OCI-LY3 (cell line): ENCODE data around the gene WDR37.

Source experiments
- H2AFZ ChIP-seq: fragments of 200-600, 300-600 bp; shearing (Covaris generic); 2 replicates; pipeline ENCODE4 v1.6.0; 2014; ENCODE audit warnings: antibody characterized with exemption, low read depth, low read length
- H3K27ac ChIP-seq: fragments of 200-600, 300-600 bp; sonication (generic); 2 replicates; pipeline ENCODE4 v1.5.1; 2014; ENCODE audit warnings: mild to moderate bottlenecking, low read length, moderate library complexity, mixed read lengths
- H3K27me3 ChIP-seq: fragments of 200-600, 300-600 bp; sonication (generic); 2 replicates; pipeline ENCODE4 v1.6.1; 2014; ENCODE audit warnings: low read depth, low read length, mixed read lengths
- H3K36me3 ChIP-seq: fragments of 200-600, 300-600 bp; sonication (generic); replicated peaks from 2 replicates; pipeline ENCODE3; 2014; ENCODE audit warnings: low read depth, low read length, mixed read lengths
- H3K4me1 ChIP-seq: fragments of 300-600, 200-600 bp; sonication (generic); 2 replicates; pipeline ENCODE4 v1.6.1; 2014; ENCODE audit warnings: low read length, mixed read lengths
- H3K4me2 ChIP-seq: fragments of 200-600, 300-600 bp; sonication (generic); 2 replicates; pipeline ENCODE4 v1.6.1; 2014; ENCODE audit warnings: low read length, mixed read lengths
- H3K4me3 ChIP-seq: fragments of 300-600, 200-600 bp; sonication (generic); 2 replicates; pipeline ENCODE4 v1.5.1; 2014; ENCODE audit warnings: antibody characterized with exemption, mild to moderate bottlenecking, low read length, moderate library complexity
- H3K79me2 ChIP-seq: fragments of 300-600, 200-600 bp; shearing (Covaris generic); 2 replicates; pipeline ENCODE4 v1.6.1; 2014; ENCODE audit warnings: mild to moderate bottlenecking, low read length, mixed read lengths
- H3K9ac ChIP-seq: fragments of 300-600, 200-600 bp; shearing (Covaris generic); 2 replicates; pipeline ENCODE4 v1.6.0; 2014; ENCODE audit warnings: mild to moderate bottlenecking, low read length, moderate library complexity
- H3K9me3 ChIP-seq: fragments of 200-600, 300-600 bp; shearing (Covaris generic); 2 replicates; pipeline ENCODE4 v1.6.1; 2014; ENCODE audit warnings: low read length, mixed read lengths; ENCODE audit not compliant: insufficient read depth
- H4K20me1 ChIP-seq: fragments of 200-600, 300-600 bp; sonication (generic); 2 replicates; pipeline ENCODE4 v1.6.1; 2016; ENCODE audit warnings: low read length, mixed read lengths; ENCODE audit not compliant: insufficient read depth
- EZH2phosphoT487 ChIP-seq: fragments of 200-600 bp; shearing (Covaris generic); IDR thresholded peaks from 2 replicates; pipeline ENCODE4 v1.6.1; 2018; ENCODE audit warnings: antibody characterized with exemption, mixed run types, low read depth
- TF ChIP-seq, protein P1 (sequence below): fragments of 200-600, 300-600 bp; sonication (generic); IDR thresholded peaks from 2 replicates; pipeline ENCODE4 v1.5.1; 2014; ENCODE audit warnings: antibody characterized with exemption, low read length, low read depth

The WDR37 gene

DNA sequence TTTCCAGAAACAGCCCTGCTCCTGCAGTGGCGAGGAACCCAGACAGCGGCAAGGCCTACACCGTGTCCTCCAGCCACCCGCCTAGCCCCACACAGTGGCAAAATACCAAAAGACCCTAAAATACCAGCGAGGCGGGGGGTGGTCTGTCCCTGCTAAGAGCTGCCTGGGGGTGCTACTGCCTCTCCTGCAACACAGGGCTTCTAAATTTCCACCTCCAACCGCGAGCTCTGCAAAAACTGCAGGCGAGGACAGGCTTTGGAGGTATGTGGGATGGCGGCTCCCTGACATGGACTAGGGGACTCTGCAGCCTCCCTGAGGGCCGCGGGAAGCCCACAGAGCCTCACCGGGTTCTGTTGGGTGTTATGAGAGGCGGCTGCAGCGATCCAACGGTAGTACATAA, 122.3 kb downstream of the WDR37 start:
- Histone ChIP-seq H4K20me1 (no peaks in the 10 kb centered on the region), H3K4me3 (no peak overlapping the region), H3K27me3 (no peaks in the 10 kb centered on the region), H2AFZ (no peak overlapping the region), H3K27ac (no peak overlapping the region), H3K9ac (no peak overlapping the region), H3K9me3 (no peaks in the 10 kb centered on the region), H3K36me3 (no peaks in the 10 kb centered on the region), H3K4me1 (no peaks in the 10 kb centered on the region), H3K4me2 (no peak overlapping the region), H3K79me2 (no peaks in the 10 kb centered on the region)
- no peak for TF ChIP-seq EZH2phosphoT487
- TF ChIP-seq, protein P1, sequence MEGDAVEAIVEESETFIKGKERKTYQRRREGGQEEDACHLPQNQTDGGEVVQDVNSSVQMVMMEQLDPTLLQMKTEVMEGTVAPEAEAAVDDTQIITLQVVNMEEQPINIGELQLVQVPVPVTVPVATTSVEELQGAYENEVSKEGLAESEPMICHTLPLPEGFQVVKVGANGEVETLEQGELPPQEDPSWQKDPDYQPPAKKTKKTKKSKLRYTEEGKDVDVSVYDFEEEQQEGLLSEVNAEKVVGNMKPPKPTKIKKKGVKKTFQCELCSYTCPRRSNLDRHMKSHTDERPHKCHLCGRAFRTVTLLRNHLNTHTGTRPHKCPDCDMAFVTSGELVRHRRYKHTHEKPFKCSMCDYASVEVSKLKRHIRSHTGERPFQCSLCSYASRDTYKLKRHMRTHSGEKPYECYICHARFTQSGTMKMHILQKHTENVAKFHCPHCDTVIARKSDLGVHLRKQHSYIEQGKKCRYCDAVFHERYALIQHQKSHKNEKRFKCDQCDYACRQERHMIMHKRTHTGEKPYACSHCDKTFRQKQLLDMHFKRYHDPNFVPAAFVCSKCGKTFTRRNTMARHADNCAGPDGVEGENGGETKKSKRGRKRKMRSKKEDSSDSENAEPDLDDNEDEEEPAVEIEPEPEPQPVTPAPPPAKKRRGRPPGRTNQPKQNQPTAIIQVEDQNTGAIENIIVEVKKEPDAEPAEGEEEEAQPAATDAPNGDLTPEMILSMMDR = no peak

DNA sequence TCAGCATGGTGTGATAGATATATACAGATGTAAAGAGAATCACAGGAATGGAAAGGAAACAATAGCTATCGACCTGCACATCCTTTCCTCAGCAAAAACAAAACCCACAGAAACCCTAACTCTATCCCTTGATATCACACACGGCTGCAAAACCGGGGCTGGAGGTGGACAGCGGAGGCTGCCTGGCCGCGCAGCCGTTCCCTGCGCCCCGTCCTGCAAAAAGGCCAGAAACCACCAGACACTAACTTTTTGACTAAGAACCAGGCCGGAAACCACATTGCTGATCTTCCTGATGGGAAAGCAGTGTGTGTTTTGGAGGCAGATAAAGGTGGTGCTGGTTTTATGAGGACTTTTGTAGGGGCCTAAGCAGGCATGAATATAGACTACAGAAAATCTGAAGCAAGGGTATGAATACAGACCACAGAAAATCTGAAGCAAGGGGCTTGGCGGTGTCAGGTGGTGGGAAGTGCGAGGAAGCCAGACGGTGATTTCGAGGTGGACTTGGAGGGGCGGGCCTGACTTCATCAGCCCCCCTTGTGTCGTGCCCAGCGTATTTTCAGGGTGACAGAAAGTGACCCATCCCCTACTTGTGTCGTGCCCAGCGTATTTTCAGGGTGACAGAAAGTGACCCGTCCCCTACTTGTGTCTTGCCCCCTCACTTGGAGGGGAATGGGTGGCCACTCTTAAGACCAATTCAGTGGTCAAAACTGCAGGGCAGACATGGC, 123.3 kb downstream of the WDR37 start:
- Histone ChIP-seq H4K20me1 (no peaks in the 10 kb centered on the region), H3K27ac (no peak overlapping the region), H3K4me1 (no peaks in the 10 kb centered on the region), H3K4me3 (no peak overlapping the region), H3K9ac (no peak overlapping the region), H3K79me2 (no peaks in the 10 kb centered on the region), H3K9me3 (no peaks in the 10 kb centered on the region), H2AFZ (no peak overlapping the region), H3K27me3 (no peaks in the 10 kb centered on the region), H3K4me2 (no peak overlapping the region), H3K36me3 (no peaks in the 10 kb centered on the region)
- TF ChIP-seq, protein P1 = no peak
- TF ChIP-seq EZH2phosphoT487 = no peak

DNA sequence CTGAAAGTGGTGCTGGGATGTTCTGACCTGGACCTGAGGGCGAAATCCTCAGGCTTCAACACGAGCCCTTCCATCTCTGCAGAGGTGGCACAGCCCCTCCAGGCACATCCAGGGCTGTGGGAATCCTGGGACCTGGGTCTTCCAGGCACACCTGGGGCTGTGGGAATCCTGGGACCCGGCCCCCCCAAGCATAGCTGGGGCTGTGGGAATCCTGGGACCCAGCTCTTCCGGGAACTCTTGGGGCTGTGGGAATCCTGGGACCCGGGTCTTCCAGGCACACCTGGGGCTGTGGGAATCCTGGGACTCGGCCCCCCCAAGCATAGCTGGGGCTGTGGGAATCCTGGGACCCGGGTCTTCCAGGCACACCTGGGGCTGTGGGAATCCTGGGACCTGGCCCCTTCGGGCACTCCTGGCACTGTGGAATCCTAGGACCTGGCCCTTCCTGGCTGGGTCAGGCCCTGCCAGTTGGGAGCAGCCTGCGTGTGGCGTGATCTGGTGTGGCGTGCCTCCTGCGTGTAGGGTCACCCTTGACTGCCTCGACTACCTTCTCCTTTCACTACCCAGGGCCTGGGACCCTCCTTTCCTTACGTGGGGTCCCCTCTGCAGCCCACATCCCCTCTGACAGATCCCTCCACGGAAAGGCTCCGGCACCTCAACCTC, 124.0 kb downstream of the WDR37 start:
- Histone ChIP-seq H3K9me3 (no peaks in the 10 kb centered on the region), H3K4me2 (no peak overlapping the region), H3K4me1 (no peaks in the 10 kb centered on the region), H4K20me1 (no peaks in the 10 kb centered on the region), H3K79me2 (no peaks in the 10 kb centered on the region), H3K4me3 (no peak overlapping the region), H3K27ac (no peak overlapping the region), H3K27me3 (no peaks in the 10 kb centered on the region), H2AFZ (no peak overlapping the region), H3K36me3 (no peaks in the 10 kb centered on the region), H3K9ac (no peak overlapping the region)
- TF ChIP-seq, protein P1 = no peak

DNA sequence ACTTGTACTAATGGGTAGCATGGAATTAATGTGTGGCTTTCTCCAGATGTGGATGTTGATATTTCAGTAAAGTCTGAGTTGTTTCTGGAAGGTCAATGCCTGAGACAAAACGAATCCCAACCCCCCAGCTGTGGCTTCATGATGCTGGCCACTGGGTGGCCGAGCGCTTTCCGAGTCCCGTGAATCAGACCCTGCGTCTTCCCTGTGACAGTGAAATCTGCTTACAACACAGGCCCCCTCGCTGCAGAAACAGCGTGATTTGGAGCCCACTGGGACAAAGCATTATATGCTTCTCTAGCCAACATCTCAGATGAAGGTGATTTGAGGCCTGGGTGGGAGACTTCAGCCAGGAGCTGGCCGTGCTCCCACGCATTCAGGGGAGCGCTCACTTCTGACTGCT, 124.7 kb downstream of the WDR37 start:
- Histone ChIP-seq H3K27me3 (no peaks in the 10 kb centered on the region), H3K4me1 (no peaks in the 10 kb centered on the region), H3K9me3 (no peaks in the 10 kb centered on the region), H3K4me2 (no peak overlapping the region), H3K36me3 (no peaks in the 10 kb centered on the region), H3K4me3 (no peak overlapping the region), H4K20me1 (no peaks in the 10 kb centered on the region), H3K27ac (no peak overlapping the region), H3K79me2 (no peaks in the 10 kb centered on the region), H3K9ac (no peak overlapping the region), H2AFZ (no peak overlapping the region)
- TF ChIP-seq, protein P1 = no peak
- no peak for TF ChIP-seq EZH2phosphoT487
